ENCODE data around the gene EIF4E3. TPM values are rescaled to one million over a fixed set of nuclear protein-coding genes. Genes with fewer than 3 reads are reported as not detected.
A peak's percentile ranks its signal among the peaks of the same experiment; 100 is the strongest.

The EIF4E3 gene
- total RNA-seq, 1 donor from 2014 or later = 52.6 TPM

GRCh38 chr3:71701251-71701762 lies 23.9 kb downstream of the EIF4E3 start:
- intact Hi-C loops (cut with DNase I) = loop anchor here (10.0 kb wide), 1 partner anchor 1123 kb away; no protein-coding TSS in a partner anchor
- ATAC-seq (ENCODE audit: poor library complexity) (no peak), DNase-seq (no peak)

GRCh38 chr3:71695000-71695482 lies 30.2 kb downstream of the EIF4E3 start:
- ATAC-seq (ENCODE audit: poor library complexity) = no peak

GRCh38 chr3:71694358-71694999 lies 30.7 kb downstream of the EIF4E3 start:
- peak; percentile 32 for ATAC-seq (ENCODE audit: poor library complexity)
- intact Hi-C loops (cut with DNase I) = no loop called here
- DNase-seq = no peak

More at GRCh38 chr3:71695000-71695482, 30.2 kb downstream of the EIF4E3 start:
- DNase-seq = no peak
- intact Hi-C loops (cut with DNase I) = no loop called here

GRCh38 chr3:71693641-71694040 lies 31.6 kb downstream of the EIF4E3 start:
- DNase-seq (no peak), ATAC-seq (ENCODE audit: poor library complexity) (no peak)
- intact Hi-C loops (cut with DNase I) = no loop called here

GRCh38 chr3:71692139-71692538 lies 33.1 kb downstream of the EIF4E3 start:
- ATAC-seq (ENCODE audit: poor library complexity) (no peak), DNase-seq (no peak)
- intact Hi-C loops (cut with DNase I) = no loop called here

- peak; percentile 70 for ATAC-seq (ENCODE audit: poor library complexity)
- no peak for DNase-seq
- intact Hi-C loops (cut with DNase I) = no loop called here
Measured at GRCh38 chr3:71690341-71690841, 34.8 kb downstream of the EIF4E3 start.

- intact Hi-C loops (cut with DNase I) = no loop called here
- ATAC-seq (ENCODE audit: poor library complexity) = no peak
Measured at GRCh38 chr3:71689291-71689690, 35.9 kb downstream of the EIF4E3 start.

GRCh38 chr3:71688121-71688520 lies 37.1 kb downstream of the EIF4E3 start:
- DNase-seq (no peak), ATAC-seq (ENCODE audit: poor library complexity) (no peak)
- intact Hi-C loops (cut with DNase I) = no loop called here

More at GRCh38 chr3:71689291-71689690, 35.9 kb downstream of the EIF4E3 start:
- no peak for DNase-seq

GRCh38 chr3:71685686-71686085 lies 39.5 kb downstream of the EIF4E3 start:
- no peak for ATAC-seq (ENCODE audit: poor library complexity)
- no peak for DNase-seq
- intact Hi-C loops (cut with DNase I) = no loop called here

GRCh38 chr3:71684757-71685386 lies 40.3 kb downstream of the EIF4E3 start:
- intact Hi-C loops (cut with DNase I) = no loop called here
- no peak for DNase-seq
- peak; percentile 22 for ATAC-seq (ENCODE audit: poor library complexity)

GRCh38 chr3:71684046-71684756 lies 41.0 kb downstream of the EIF4E3 start:
- intact Hi-C loops (cut with DNase I) = no loop called here
- ATAC-seq (ENCODE audit: poor library complexity) = no peak

GRCh38 chr3:71681224-71681668 lies 44.0 kb downstream of the EIF4E3 start:
- ATAC-seq (ENCODE audit: poor library complexity) (peak; percentile 82), DNase-seq (peak; percentile 68)
- intact Hi-C loops (cut with DNase I) = no loop called here

More at GRCh38 chr3:71684046-71684756, 41.0 kb downstream of the EIF4E3 start:
- DNase-seq = no peak

GRCh38 chr3:71680603-71681002 lies 44.6 kb downstream of the EIF4E3 start:
- no peak for DNase-seq
- intact Hi-C loops (cut with DNase I) = no loop called here
- peak; percentile 53 for ATAC-seq (ENCODE audit: poor library complexity)

- ATAC-seq (ENCODE audit: poor library complexity) (no peak), DNase-seq (no peak)
- intact Hi-C loops (cut with DNase I) = no loop called here
Measured at GRCh38 chr3:71676931-71677330, 48.3 kb downstream of the EIF4E3 start.

GRCh38 chr3:71673486-71673885 lies 51.7 kb downstream of the EIF4E3 start:
- intact Hi-C loops (cut with DNase I) = no loop called here
- DNase-seq (no peak), ATAC-seq (ENCODE audit: poor library complexity) (no peak)

GRCh38 chr3:71672807-71673206 lies 52.4 kb downstream of the EIF4E3 start:
- intact Hi-C loops (cut with DNase I) = no loop called here
- DNase-seq (no peak), ATAC-seq (ENCODE audit: poor library complexity) (no peak)

GRCh38 chr3:71672340-71672739 lies 52.9 kb downstream of the EIF4E3 start:
- ATAC-seq (ENCODE audit: poor library complexity) (no peak), DNase-seq (no peak)
- intact Hi-C loops (cut with DNase I) = no loop called here

GRCh38 chr3:71671216-71671845 lies 53.9 kb downstream of the EIF4E3 start:
- no peak for DNase-seq
- no peak for ATAC-seq (ENCODE audit: poor library complexity)
- intact Hi-C loops (cut with DNase I) = no loop called here

- no peak for DNase-seq
- intact Hi-C loops (cut with DNase I) = no loop called here
- ATAC-seq (ENCODE audit: poor library complexity) = no peak
Measured at GRCh38 chr3:71662568-71662967, 62.6 kb downstream of the EIF4E3 start.

Measured in Right ventricle myocardium superior (tissue), 1 donor.